Measurements from ENCODE around the gene GALR3. TPM values are rescaled to one million over a fixed set of nuclear protein-coding genes. Genes with fewer than 3 reads are reported as not detected.
A peak's percentile ranks its signal among the peaks of the same experiment; 100 is the strongest.

GALR3 gene
- 0.13 TPM for polyA plus RNA-seq (2013, experiment 1 of 2)
- 0.06 TPM for polyA plus RNA-seq (2013, experiment 2 of 2)

- Histone ChIP-seq H4K91ac (ENCODE audit: low read depth, low read length, poor library complexity) (peak within 1 kb of the TSS; percentile 43), H3K36me3 (replicated peaks in 1 of 2; ENCODE audit: control insufficient read depth in 2 of 2, insufficient read depth in 2 of 2, low read length in 2 of 2) (peaks cover 0 to 3% of the 10 kb centered on the region in 2 donors), H2BK12ac (ENCODE audit: low read length) (no peak within 1 kb of the TSS), H3K9me3 (replicated peaks in 1 of 2; ENCODE audit: control insufficient read depth in 2 of 2, insufficient read depth in 1 of 2, low read depth in 1 of 2, low read length in 2 of 2) (peaks cover 0 to 2% of the 10 kb centered on the region in 2 donors), H3K27me3 (ENCODE audit: control insufficient read depth in 3 of 3, insufficient read depth in 3 of 3, low read depth in 1 of 3, low read length in 3 of 3) (peaks cover 0 to 54% (median 24%) of the 10 kb centered on the region in 3 experiments), H3K79me1 (ENCODE audit: low read depth, low read length) (no peaks in the 10 kb centered on the region), H3K4me3 (ENCODE audit: low read length in 2 of 2) (peak within 1 kb of the TSS in 1 of 2 donors; percentile 12), H4K8ac (ENCODE audit: low read depth, low read length) (no peak within 1 kb of the TSS), H2BK120ac (ENCODE audit: low read depth, low read length) (no peak within 1 kb of the TSS), H2BK5ac (ENCODE audit: low read length) (no peak within 1 kb of the TSS), H3K4me2 (ENCODE audit: insufficient read depth, low read length, poor library complexity, severe bottlenecking) (peak within 1 kb of the TSS; percentile 97), H2AFZ (ENCODE audit: low read length) (peak within 1 kb of the TSS; percentile 90), H2BK15ac (ENCODE audit: low read length) (peak within 1 kb of the TSS; percentile 11), H3K18ac (ENCODE audit: low read length) (peak within 1 kb of the TSS; percentile 46), H3K4ac (ENCODE audit: low read length) (no peak within 1 kb of the TSS), H2AK5ac (ENCODE audit: low read depth, low read length) (peak within 1 kb of the TSS; percentile 94), H3K4me1 (ENCODE audit: control insufficient read depth in 2 of 2, insufficient read depth in 1 of 2, low read depth in 1 of 2, low read length in 2 of 2) (peaks cover 16 to 18% of the 10 kb centered on the region in 2 donors), H3K9ac (ENCODE audit: low read depth, low read length, poor library complexity) (peak within 1 kb of the TSS; percentile 50), H3K23ac (ENCODE audit: low read depth, low read length, poor library complexity) (peak within 1 kb of the TSS; percentile 91), H3K27ac (replicated peaks; ENCODE audit: low read length) (no peak within 1 kb of the TSS), H3K14ac (ENCODE audit: low read length) (peak within 1 kb of the TSS; percentile 71)
- no CpG with 5 or more reads among the region's 21 CpGs for WGBS, 2 donors (ENCODE audit: extremely low coverage in 2 of 2, insufficient read length in 2 of 2, insufficient replicate concordance in 1 of 2)
- no peak for DNase-seq (ENCODE audit: low spot score)
These were observed at the start of gene GALR3 for GRCh38 chr22:37823134-37823985. Gene GALR3, plus strand, starts transcription at chr22:37823382. Its CDS starts 25 bp downstream, at chr22:37823407.

- no peaks in the 10 kb centered on the region for H3K79me1 ChIP-seq (ENCODE audit: low read depth, low read length)
- no peak overlapping the region for H4K8ac ChIP-seq (ENCODE audit: low read depth, low read length)
- H2AK5ac ChIP-seq (ENCODE audit: low read depth, low read length), result no peak overlapping the region
- H3K4me2 ChIP-seq (ENCODE audit: insufficient read depth, low read length, poor library complexity, severe bottlenecking), result no peak overlapping the region
- no peak overlapping the region for H2BK120ac ChIP-seq (ENCODE audit: low read depth, low read length)
- H3K18ac ChIP-seq (ENCODE audit: low read length), result no peak overlapping the region
- H2BK15ac ChIP-seq (ENCODE audit: low read length), result no peak overlapping the region
- no peak overlapping the region for H3K27ac ChIP-seq (replicated peaks; ENCODE audit: low read length)
- H3K36me3 ChIP-seq (replicated peaks in 1 of 2; ENCODE audit: control insufficient read depth in 2 of 2, insufficient read depth in 2 of 2, low read length in 2 of 2), result peaks cover 18 to 44% of the 10 kb centered on the region in 2 donors
- H3K4ac ChIP-seq (ENCODE audit: low read length), result no peak overlapping the region
- peaks cover 0 to 2% of the 10 kb centered on the region in 2 donors for H3K9me3 ChIP-seq (replicated peaks in 1 of 2; ENCODE audit: control insufficient read depth in 2 of 2, insufficient read depth in 1 of 2, low read depth in 1 of 2, low read length in 2 of 2)
- no peaks in the 10 kb centered on the region for H3K27me3 ChIP-seq (ENCODE audit: control insufficient read depth in 3 of 3, insufficient read depth in 3 of 3, low read depth in 1 of 3, low read length in 3 of 3)
- H3K4me3 ChIP-seq (ENCODE audit: low read length in 2 of 2), result no peak overlapping the region
- H3K9ac ChIP-seq (ENCODE audit: low read depth, low read length, poor library complexity), result no peak overlapping the region
- DNase-seq (ENCODE audit: low spot score), result no peak
- no peak overlapping the region for H2BK5ac ChIP-seq (ENCODE audit: low read length)
- no peak overlapping the region for H3K23ac ChIP-seq (ENCODE audit: low read depth, low read length, poor library complexity)
- no peak overlapping the region for H2AFZ ChIP-seq (ENCODE audit: low read length)
- no peak overlapping the region for H2BK12ac ChIP-seq (ENCODE audit: low read length)
- no CpG with 5 or more reads among the region's 3 CpGs for WGBS, 2 donors (ENCODE audit: extremely low coverage in 2 of 2, insufficient read length in 2 of 2, insufficient replicate concordance in 1 of 2)
- H3K4me1 ChIP-seq (ENCODE audit: control insufficient read depth in 2 of 2, insufficient read depth in 1 of 2, low read depth in 1 of 2, low read length in 2 of 2), result peaks cover 4 to 6% of the 10 kb centered on the region in 2 donors
- H3K14ac ChIP-seq (ENCODE audit: low read length), result no peak overlapping the region
- no peak overlapping the region for H4K91ac ChIP-seq (ENCODE audit: low read depth, low read length, poor library complexity)
These were observed 48.5 kb upstream of the GALR3 start for GRCh38 chr22:37774728-37775127.

GRCh38 chr22:37775785-37776638, 47.2 kb upstream of the GALR3 start:
- H3K4me2 ChIP-seq (ENCODE audit: insufficient read depth, low read length, poor library complexity, severe bottlenecking), result no peak overlapping the region
- H4K8ac ChIP-seq (ENCODE audit: low read depth, low read length), result no peak overlapping the region
- no peak overlapping the region for H2BK120ac ChIP-seq (ENCODE audit: low read depth, low read length)
- H3K18ac ChIP-seq (ENCODE audit: low read length), result no peak overlapping the region
- no peak overlapping the region for H3K4me3 ChIP-seq (ENCODE audit: low read length in 2 of 2)
- H2BK12ac ChIP-seq (ENCODE audit: low read length), result no peak overlapping the region
- no peak overlapping the region for H3K4ac ChIP-seq (ENCODE audit: low read length)
- H3K14ac ChIP-seq (ENCODE audit: low read length), result no peak overlapping the region
- H2BK15ac ChIP-seq (ENCODE audit: low read length), result no peak overlapping the region
- peaks cover 5 to 10% of the 10 kb centered on the region in 2 donors for H3K4me1 ChIP-seq (ENCODE audit: control insufficient read depth in 2 of 2, insufficient read depth in 1 of 2, low read depth in 1 of 2, low read length in 2 of 2)
- peaks cover 0 to 2% of the 10 kb centered on the region in 2 donors for H3K9me3 ChIP-seq (replicated peaks in 1 of 2; ENCODE audit: control insufficient read depth in 2 of 2, insufficient read depth in 1 of 2, low read depth in 1 of 2, low read length in 2 of 2)
- H3K36me3 ChIP-seq (replicated peaks in 1 of 2; ENCODE audit: control insufficient read depth in 2 of 2, insufficient read depth in 2 of 2, low read length in 2 of 2), result peaks cover 18 to 42% of the 10 kb centered on the region in 2 donors
- H3K27me3 ChIP-seq (ENCODE audit: control insufficient read depth in 3 of 3, insufficient read depth in 3 of 3, low read depth in 1 of 3, low read length in 3 of 3), result no peaks in the 10 kb centered on the region
- peak overlapping the region; percentile 61 for H3K9ac ChIP-seq (ENCODE audit: low read depth, low read length, poor library complexity)
- H3K27ac ChIP-seq (replicated peaks; ENCODE audit: low read length), result no peak overlapping the region
- no peak overlapping the region for H2AFZ ChIP-seq (ENCODE audit: low read length)
- no peak overlapping the region for H4K91ac ChIP-seq (ENCODE audit: low read depth, low read length, poor library complexity)
- no peak for DNase-seq (ENCODE audit: low spot score)
- no peak overlapping the region for H2BK5ac ChIP-seq (ENCODE audit: low read length)
- no peak overlapping the region for H3K23ac ChIP-seq (ENCODE audit: low read depth, low read length, poor library complexity)
- no peak overlapping the region for H2AK5ac ChIP-seq (ENCODE audit: low read depth, low read length)
- no CpG with 5 or more reads among the region's 17 CpGs for WGBS, 2 donors (ENCODE audit: extremely low coverage in 2 of 2, insufficient read length in 2 of 2, insufficient replicate concordance in 1 of 2)
- H3K79me1 ChIP-seq (ENCODE audit: low read depth, low read length), result no peaks in the 10 kb centered on the region
